WI38 (cell line): Measurements from ENCODE around the gene OR2B2.

ENCODE experiments used
- H3K4me3 ChIP-seq: 2 replicates; pipeline ENCODE4 v1.5.1; 2011; ENCODE audit warnings: low read depth, mild to moderate bottlenecking, control low read depth, low read length
- CTCF ChIP-seq: IDR thresholded peaks from 2 replicates; pipeline ENCODE4 v1.5.1; 2012; ENCODE audit warnings: low read depth, mild to moderate bottlenecking, control low read depth, low read length

OR2B2 gene

GRCh38 chr6:27882624-27883023 is 29.6 kb downstream of the OR2B2 start:
- no peak for TF ChIP-seq CTCF
- H3K4me3 ChIP-seq = no peak overlapping the region

- TF ChIP-seq CTCF = no peak
- H3K4me3 ChIP-seq = no peak overlapping the region
These were observed 32.4 kb downstream of the OR2B2 start for GRCh38 chr6:27879837-27880236.

- no peak for TF ChIP-seq CTCF
- no peak overlapping the region; the same call in 1 of the 2 replicates for H3K4me3 ChIP-seq
These were observed 38.2 kb downstream of the OR2B2 start for GRCh38 chr6:27874016-27874415.

- no peak for TF ChIP-seq CTCF
These were observed 38.9 kb downstream of the OR2B2 start for GRCh38 chr6:27873021-27873940.

GRCh38 chr6:27872642-27873020 is 39.6 kb downstream of the OR2B2 start:
- H3K4me3 ChIP-seq = peak overlapping the region; percentile 69
- TF ChIP-seq CTCF = no peak

More at GRCh38 chr6:27873021-27873940, 38.9 kb downstream of the OR2B2 start:
- H3K4me3 ChIP-seq = peak overlapping the region; percentile 69

GRCh38 chr6:27871924-27872638 is 40.1 kb downstream of the OR2B2 start:
- peak overlapping the region; percentile 69 for H3K4me3 ChIP-seq
- no peak for TF ChIP-seq CTCF

GRCh38 chr6:27870291-27870870 is 41.8 kb downstream of the OR2B2 start:
- H3K4me3 ChIP-seq = no peak overlapping the region
- TF ChIP-seq CTCF = no peak
